ENCODE data around the gene TOGARAM2. TPM values are rescaled to one million over a fixed set of nuclear protein-coding genes. Genes with fewer than 3 reads are reported as not detected.

Gene TOGARAM2
- total and polyA plus RNA-seq, 10 of the 15 experiments (the other 5 are each of a cell fraction or from before 2014, with no cell fraction given) = 0.01 to 0.06 (median 0.03) TPM; not detected in 7

DNA sequence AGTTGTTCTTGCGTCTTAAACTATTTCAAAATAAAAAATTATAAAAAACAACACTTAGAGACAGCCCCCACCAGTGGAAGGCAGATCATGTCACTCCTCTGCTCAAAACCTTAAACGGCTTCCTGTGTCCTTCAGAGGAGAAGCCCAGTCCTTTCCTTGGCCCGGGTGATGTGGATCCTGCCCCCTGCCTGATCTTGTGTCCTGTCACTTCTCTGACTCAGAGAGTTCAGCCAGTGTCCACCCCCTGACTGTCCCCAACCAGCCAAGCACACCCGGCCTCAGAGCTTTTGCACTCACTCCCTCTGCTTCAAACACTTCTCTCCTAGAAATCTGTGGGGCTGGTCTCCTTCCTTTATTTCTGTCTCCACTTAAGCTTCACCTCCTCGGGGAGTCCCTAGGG is 35.4 kb downstream of the TOGARAM2 start:
- SMC1A ChIA-PET (ENCODE audit: uncharacterized antibody, unreplicated experiment) = interaction anchor here (0.7 kb wide), 1 partner anchor 9 kb away, joined by 3 read pairs; no protein-coding TSS in a partner anchor
- RAD21 ChIA-PET (ENCODE audit: unreplicated experiment) = no interaction called here
- POLR2A ChIA-PET = interaction anchor here (0.6 kb wide), 1 partner anchor 11 kb away, joined by 3 read pairs; no protein-coding TSS in a partner anchor
- intact Hi-C loops (cut with micrococcal nuclease; ENCODE audit: unreplicated experiment) = no loop called here
- DNase-seq (ENCODE audit: low read depth, low spot score) (no peak), ATAC-seq (no peak), FAIRE-seq (no peak)
- CTCF ChIA-PET = no interaction called here
- no peaks in the 10 kb centered on the region for H3K79me2 ChIP-seq (ENCODE audit: control insufficient read depth, insufficient read depth, low read length)
- in situ Hi-C loops (cut with MboI) = no loop called here
- H3K9ac ChIP-seq (ENCODE audit: control insufficient read depth, insufficient read depth, low read length) = no peak overlapping the region
- 64% methylated on average over 5 of the region's 5 CpGs for WGBS (ENCODE audit: insufficient coverage, insufficient replicate concordance, low lambda C conversion rate, missing lambda C conversion rate)
- no peak overlapping the region for H3K4me2 ChIP-seq (ENCODE audit: control insufficient read depth, insufficient read depth)
- BruUV-seq (replicated peaks) = no TSS peak
- no peaks in the 10 kb centered on the region for H3K9me3 ChIP-seq (replicated peaks; ENCODE audit: control insufficient read depth, insufficient read depth, low read length)
- no peak overlapping the region for H2AFZ ChIP-seq (ENCODE audit: control insufficient read depth, low read depth, low read length)
- H3K36me3 ChIP-seq (ENCODE audit: control insufficient read depth in 2 of 2, insufficient read depth in 2 of 2, low read length in 1 of 2) = no peaks in the 10 kb centered on the region
- no peak overlapping the region for H3K27ac ChIP-seq (ENCODE audit: control insufficient read depth, insufficient read depth)
- H3K4me1 ChIP-seq (ENCODE audit: control insufficient read depth, insufficient read depth, low read length) = peaks cover 14% of the 10 kb centered on the region
- H4K20me1 ChIP-seq (ENCODE audit: control insufficient read depth, insufficient read depth) = no peaks in the 10 kb centered on the region
- no peak for TF ChIP-seq ZBTB33 (IDR thresholded peaks at IDR 0.05)
- TF ChIP-seq ASH2L (IDR thresholded peaks at IDR 0.05; ENCODE audit: borderline replicate concordance, low read depth) = no peak
- no peak for TF ChIP-seq ATF2 (IDR thresholded peaks at IDR 0.05; ENCODE audit: low read length)
- TF ChIP-seq, protein P1, sequence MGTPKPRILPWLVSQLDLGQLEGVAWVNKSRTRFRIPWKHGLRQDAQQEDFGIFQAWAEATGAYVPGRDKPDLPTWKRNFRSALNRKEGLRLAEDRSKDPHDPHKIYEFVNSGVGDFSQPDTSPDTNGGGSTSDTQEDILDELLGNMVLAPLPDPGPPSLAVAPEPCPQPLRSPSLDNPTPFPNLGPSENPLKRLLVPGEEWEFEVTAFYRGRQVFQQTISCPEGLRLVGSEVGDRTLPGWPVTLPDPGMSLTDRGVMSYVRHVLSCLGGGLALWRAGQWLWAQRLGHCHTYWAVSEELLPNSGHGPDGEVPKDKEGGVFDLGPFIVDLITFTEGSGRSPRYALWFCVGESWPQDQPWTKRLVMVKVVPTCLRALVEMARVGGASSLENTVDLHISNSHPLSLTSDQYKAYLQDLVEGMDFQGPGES (IDR thresholded peaks at IDR 0.05) = no peak
- TF ChIP-seq ZNF24 (IDR thresholded peaks at IDR 0.05) = no peak
- TF ChIP-seq CBX3 (IDR thresholded peaks at IDR 0.05; ENCODE audit: borderline replicate concordance, low read depth) = no peak
- no peak for TF ChIP-seq NBN (IDR thresholded peaks at IDR 0.05)
- TF ChIP-seq TCF3 (IDR thresholded peaks at IDR 0.05; ENCODE audit: borderline replicate concordance, insufficient read depth, low read depth, low read length) = no peak
- TF ChIP-seq FOS (IDR thresholded peaks at IDR 0.05; ENCODE audit: borderline replicate concordance, extremely low read depth, insufficient read length) = no peak
- no peak for TF ChIP-seq EP300 (IDR thresholded peaks at IDR 0.05; ENCODE audit: borderline replicate concordance in 1 of 2, control insufficient read depth in 1 of 2, low read depth in 2 of 2, low read length in 2 of 2)
- TF ChIP-seq SMARCA5 (IDR thresholded peaks at IDR 0.05) = no peak
- H3K4me3 ChIP-seq = no peak overlapping the region
- H3K27me3 ChIP-seq (replicated peaks in 1 of 2; ENCODE audit: control insufficient read depth in 2 of 2, insufficient read depth in 2 of 2, low read length in 1 of 2) = no peaks in the 10 kb centered on the region
